ENCODE results near the gene LZTR1. TPM values are rescaled to one million over a fixed set of nuclear protein-coding genes. Genes with fewer than 3 reads are reported as not detected.
"Not testable (repeated sequence)": the region's sequence is repeated elsewhere in the genome, so short reads cannot be mapped to it uniquely, and the experiment has no call there.

The LZTR1 gene
- total and polyA plus RNA-seq, 9 donors = 28.2 to 73.4 (median 50.0) TPM

DNA sequence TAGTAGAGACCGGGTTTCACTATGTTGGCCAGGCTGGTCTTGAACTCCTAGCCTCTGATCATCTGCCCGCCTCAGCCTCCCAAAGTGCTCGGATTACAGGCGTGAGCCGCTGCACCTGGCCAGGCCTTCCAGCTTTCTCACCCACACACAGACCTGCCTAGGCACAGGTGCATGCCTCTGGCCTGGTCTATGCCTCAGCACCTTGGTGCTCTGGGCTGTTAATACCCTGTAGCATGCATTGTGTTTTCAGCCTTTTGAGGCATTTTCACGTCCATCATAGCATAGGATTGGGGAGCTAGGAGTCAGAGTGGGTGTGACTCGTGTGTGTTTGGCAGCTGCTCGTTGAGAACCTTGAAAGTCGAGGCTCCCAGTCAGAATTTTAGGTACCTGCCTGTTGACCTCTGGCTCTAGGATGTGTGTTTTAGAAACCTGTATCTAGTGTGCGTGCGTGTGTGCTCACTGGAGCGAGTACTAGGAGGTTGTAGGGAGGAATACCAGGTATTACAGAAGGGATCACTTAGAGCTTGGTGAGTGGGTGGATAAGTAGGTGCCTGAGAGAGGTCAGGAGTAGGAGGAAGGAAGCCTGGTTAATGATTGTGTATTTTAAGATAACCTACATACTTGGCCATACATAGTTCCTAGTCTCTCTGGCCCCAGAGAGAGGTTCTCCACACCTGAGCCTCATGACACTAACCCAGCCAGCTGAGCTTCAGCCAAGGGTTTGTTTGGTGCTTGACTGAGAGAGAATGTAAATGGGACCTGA is 44.9 kb upstream of the LZTR1 start:
- no peak for DNase-seq

GRCh38 chr22:20937794-20938671 is 44.1 kb upstream of the LZTR1 start:
- H3K27me3 ChIP-seq = no peaks in the 10 kb centered on the region
- no peak for DNase-seq
- WGBS, 3 donors = 80 to 87% (median 81%) methylated on average over 8 of the region's 8 CpGs
- H3K27ac ChIP-seq = no peak overlapping the region
- H3K9me3 ChIP-seq = no peaks in the 10 kb centered on the region
- H3K4me3 ChIP-seq = no peak overlapping the region
- no peaks in the 10 kb centered on the region for H3K36me3 ChIP-seq
- intact Hi-C loops (cut with DNase I) = no loop called here
- peaks cover 18% of the 10 kb centered on the region for H3K4me1 ChIP-seq (ENCODE audit: insufficient read depth)
- TF ChIP-seq CTCF (IDR thresholded peaks at IDR 0.05) (no peak), EP300 (IDR thresholded peaks at IDR 0.05) (no peak), POLR2A (IDR thresholded peaks at IDR 0.05) (no peak)

More for the DNA sequence above, 44.9 kb upstream of the LZTR1 start:
- Histone ChIP-seq H3K4me1 (ENCODE audit: insufficient read depth) (peaks cover 19% of the 10 kb centered on the region), H3K36me3 (no peaks in the 10 kb centered on the region), H3K27ac (no peak overlapping the region), H3K27me3 (no peaks in the 10 kb centered on the region), H3K9me3 (no peaks in the 10 kb centered on the region), H3K4me3 (no peak overlapping the region)
- no peak for TF ChIP-seq CTCF (IDR thresholded peaks at IDR 0.05)
- TF ChIP-seq EP300 (IDR thresholded peaks at IDR 0.05) = no peak
- no peak for TF ChIP-seq POLR2A (IDR thresholded peaks at IDR 0.05)
- WGBS, 3 donors = 54 to 68% (median 67%) methylated on average over 12 of the region's 12 CpGs
- intact Hi-C loops (cut with DNase I) = no loop called here

DNA sequence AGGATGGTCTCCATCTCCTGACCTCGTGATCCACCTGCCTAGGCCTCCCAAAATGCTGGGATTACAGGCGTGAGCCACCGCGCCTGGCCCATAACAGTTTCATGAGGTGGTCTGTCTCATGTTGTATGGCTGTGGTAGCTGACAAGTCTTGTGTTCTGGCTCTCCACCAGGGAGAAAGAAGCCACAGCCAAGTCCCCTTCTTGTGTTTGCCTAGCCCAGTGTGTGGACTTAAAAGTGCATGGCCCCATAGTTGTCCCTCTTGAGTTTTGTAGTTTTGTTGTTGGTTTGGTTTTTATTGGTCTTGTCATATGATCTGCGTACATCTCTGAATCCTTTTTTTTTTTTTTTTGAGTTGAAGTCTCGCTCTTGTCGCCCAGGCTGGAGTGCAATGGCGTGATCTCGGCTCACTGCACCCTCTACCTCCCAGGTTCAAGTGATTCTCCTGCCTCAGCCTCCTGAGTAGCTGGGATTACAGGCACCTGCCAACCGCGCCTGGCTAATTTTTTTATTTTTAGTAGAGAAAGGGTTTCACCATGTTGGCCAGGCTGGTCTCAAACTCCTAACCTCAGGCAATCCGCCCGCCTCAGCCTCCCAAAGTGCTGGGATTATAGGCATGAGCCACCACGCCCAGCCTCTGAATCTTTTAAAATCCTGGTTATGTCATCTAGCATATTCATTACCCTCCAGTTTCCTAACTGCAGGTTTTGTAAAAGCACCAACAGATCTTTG is 42.5 kb upstream of the LZTR1 start:
- H3K4me1 ChIP-seq (ENCODE audit: insufficient read depth) = peaks cover 15% of the 10 kb centered on the region
- intact Hi-C loops (cut with DNase I); H3K9me3 ChIP-seq; H3K27ac ChIP-seq; H3K36me3 ChIP-seq; DNase-seq; H3K27me3 ChIP-seq; H3K4me3 ChIP-seq: not testable (repeated sequence)
- 92 to 97% (median 96%) methylated on average over 14 of the region's 14 CpGs for WGBS, 3 donors

DNA sequence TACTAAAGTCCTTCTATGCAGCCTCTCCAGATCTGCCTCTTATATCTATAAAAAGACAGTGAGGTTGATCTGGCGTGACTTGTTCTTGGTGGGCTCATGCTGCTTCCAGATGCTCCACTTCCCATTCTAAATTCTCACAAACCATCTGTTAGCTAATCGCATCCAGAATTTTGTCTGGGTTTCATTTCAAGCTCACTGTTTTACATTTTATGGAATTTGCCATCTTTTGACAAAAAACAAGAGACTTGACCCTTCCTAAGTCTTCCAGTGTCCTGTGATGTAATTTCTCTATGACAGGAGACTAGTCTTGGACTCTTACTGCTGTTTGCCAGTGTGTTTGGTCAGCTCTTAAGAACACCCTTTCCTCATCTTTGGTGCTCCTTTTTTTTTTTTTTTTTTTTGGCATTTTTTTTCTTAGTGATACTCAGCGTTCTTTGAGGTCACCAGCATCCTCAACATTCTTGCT is 41.9 kb upstream of the LZTR1 start:
- H3K36me3 ChIP-seq = no peaks in the 10 kb centered on the region
- WGBS, 3 donors = 52 to 61% (median 58%) methylated on average over 3 of the region's 3 CpGs
- H3K9me3 ChIP-seq = no peaks in the 10 kb centered on the region
- H3K4me3 ChIP-seq = no peak overlapping the region
- DNase-seq = no peak
- intact Hi-C loops (cut with DNase I) = no loop called here
- no peak overlapping the region for H3K27ac ChIP-seq
- peaks cover 15% of the 10 kb centered on the region for H3K4me1 ChIP-seq (ENCODE audit: insufficient read depth)
- no peaks in the 10 kb centered on the region for H3K27me3 ChIP-seq
- TF ChIP-seq POLR2A (IDR thresholded peaks at IDR 0.05) = no peak
- TF ChIP-seq CTCF (IDR thresholded peaks at IDR 0.05) = no peak
- no peak for TF ChIP-seq EP300 (IDR thresholded peaks at IDR 0.05)
